Kidney (tissue), 14 donors: ENCODE results near the gene SLC15A1. TPM values are rescaled to one million over a fixed set of nuclear protein-coding genes. Genes with fewer than 3 reads are reported as not detected.
A peak's percentile ranks its signal among the peaks of the same experiment; 100 is the strongest.
"Not testable (repeated sequence)": the region's sequence is repeated elsewhere in the genome, so short reads cannot be mapped to it uniquely, and the experiment has no call there.

Experiments
- DNase-seq, 5 donors: peaks; one replicate each; pipeline ENCODE4 v3.0.0-alpha.2; 2013 to 2020
- FAIRE-seq: peaks from 2 replicates; lab custom pipeline; 2012; peaks lifted over from hg19 to GRCh38; lab: Jason Lieb, UNC
- H3K27ac ChIP-seq, 2 donors: one replicate each; pipeline ENCODE4 v1.7.0; 2013; ENCODE audit warnings: low read depth in 2 of 2, low read length in 2 of 2, inconsistent platforms in 1 of 2
- H3K27me3 ChIP-seq: one replicate; pipeline ENCODE4 v1.7.1; 2013; ENCODE audit warnings: low read length, inconsistent platforms; ENCODE audit not compliant: control insufficient read depth, insufficient read depth
- H3K36me3 ChIP-seq, 3 donors: one replicate each; pipeline versions ENCODE4 v1.7.0 to v1.7.1; 2013; ENCODE audit warnings: low read length in 3 of 3, control low read depth in 1 of 3, inconsistent platforms in 1 of 3; ENCODE audit not compliant: insufficient read depth in 3 of 3, control insufficient read depth in 2 of 3
- H3K4me1 ChIP-seq, 3 donors: one replicate each; pipeline versions ENCODE4 v1.7.0 to v1.7.1; 2013; ENCODE audit warnings: low read length in 3 of 3, inconsistent platforms in 1 of 3, low read depth in 1 of 3; ENCODE audit not compliant: control insufficient read depth in 2 of 3, insufficient read depth in 2 of 3
- H3K4me3 ChIP-seq, 3 donors: one replicate each; pipeline versions ENCODE4 v1.7.0 to v1.8.1; 2013; ENCODE audit warnings: low read length in 3 of 3, control low read depth in 1 of 3, inconsistent platforms in 1 of 3
- H3K9ac ChIP-seq, 3 donors: one replicate each; pipeline versions ENCODE4 v1.7.0 to v1.7.1; 2013; ENCODE audit warnings: low read length in 3 of 3, control low read depth in 1 of 3, inconsistent platforms in 1 of 3
- H3K9me3 ChIP-seq, 3 donors: one replicate each; pipeline versions ENCODE4 v1.7.0 to v1.7.1; 2013; ENCODE audit warnings: low read length in 3 of 3, control low read depth in 1 of 3, inconsistent platforms in 1 of 3; ENCODE audit not compliant: control insufficient read depth in 2 of 3, insufficient read depth in 1 of 3
- intact Hi-C: fragments of 100-400 bp; cut with DNase I; formaldehyde crosslinking; loops from one replicate; pipeline ENCODE4 v1.11.1; 2022
- polyA plus RNA-seq: library from polyadenylated mRNA; stranded (reverse); fragments of 350-450 nt; fragmentation: Illumina TruSeq; extraction: RNeasy Lipid Tissue Mini Kit (QIAGEN cat#74804); gene quantifications from one replicate; pipeline ENCODE4 v1.2.3, GENCODE V29; 2014; ENCODE audit warnings: low read depth, low replicate concordance; ENCODE audit not compliant: insufficient read depth
- total RNA-seq: library from RNA; stranded (reverse); fragmentation: NEBNext Ultra II Directional; extraction: Animal tissue kit (Norgen Biotek cat#: 25700); gene quantifications from one replicate; pipeline ENCODE4 v1.2.1, GENCODE V29; 2021
- TF ChIP-seq, protein P1 (sequence below): IDR thresholded peaks from 3 replicates; pipeline ENCODE4 v1.5.1; 2012; ENCODE audit warnings: mild to moderate bottlenecking, moderate library complexity, borderline replicate concordance; ENCODE audit not compliant: insufficient read depth; ENCODE audit errors: extremely low read depth
- donor health status: control.
- donor health status: control.
- donor health status: control.
- donor health status: control.
- donor health status: control.
- donor health status: DM: yes; HTN: yes; CAD: no.
- donor health status: Normal renal cell carcinoma (clear cell type).

Gene SLC15A1
- total and polyA plus RNA-seq, 2 donors from 2014 or later: 5.6 to 10.2 TPM

GRCh38 chr13:98641075-98641474 is 111.4 kb downstream of the SLC15A1 start:
- peak in 1 of 5 donors; percentile 2 for DNase-seq
- intact Hi-C loops: no loop called here

GRCh38 chr13:98639785-98640184 is 112.7 kb downstream of the SLC15A1 start:
- H3K36me3 ChIP-seq, H3K9me3 ChIP-seq, H3K27ac ChIP-seq, H3K4me1 ChIP-seq, intact Hi-C loops, FAIRE-seq, H3K4me3 ChIP-seq, H3K9ac ChIP-seq, H3K27me3 ChIP-seq, DNase-seq: not testable (repeated sequence)

More at GRCh38 chr13:98641075-98641474, 111.4 kb downstream of the SLC15A1 start:
- Histone ChIP-seq H3K9ac (no peak overlapping the region), H3K4me1 (no peaks in the 10 kb centered on the region), H3K36me3 (no peaks in the 10 kb centered on the region), H3K27me3 (no peaks in the 10 kb centered on the region), H3K27ac (no peak overlapping the region), H3K4me3 (no peak overlapping the region), H3K9me3 (no peaks in the 10 kb centered on the region)
- FAIRE-seq: no peak
- TF ChIP-seq, protein P1, sequence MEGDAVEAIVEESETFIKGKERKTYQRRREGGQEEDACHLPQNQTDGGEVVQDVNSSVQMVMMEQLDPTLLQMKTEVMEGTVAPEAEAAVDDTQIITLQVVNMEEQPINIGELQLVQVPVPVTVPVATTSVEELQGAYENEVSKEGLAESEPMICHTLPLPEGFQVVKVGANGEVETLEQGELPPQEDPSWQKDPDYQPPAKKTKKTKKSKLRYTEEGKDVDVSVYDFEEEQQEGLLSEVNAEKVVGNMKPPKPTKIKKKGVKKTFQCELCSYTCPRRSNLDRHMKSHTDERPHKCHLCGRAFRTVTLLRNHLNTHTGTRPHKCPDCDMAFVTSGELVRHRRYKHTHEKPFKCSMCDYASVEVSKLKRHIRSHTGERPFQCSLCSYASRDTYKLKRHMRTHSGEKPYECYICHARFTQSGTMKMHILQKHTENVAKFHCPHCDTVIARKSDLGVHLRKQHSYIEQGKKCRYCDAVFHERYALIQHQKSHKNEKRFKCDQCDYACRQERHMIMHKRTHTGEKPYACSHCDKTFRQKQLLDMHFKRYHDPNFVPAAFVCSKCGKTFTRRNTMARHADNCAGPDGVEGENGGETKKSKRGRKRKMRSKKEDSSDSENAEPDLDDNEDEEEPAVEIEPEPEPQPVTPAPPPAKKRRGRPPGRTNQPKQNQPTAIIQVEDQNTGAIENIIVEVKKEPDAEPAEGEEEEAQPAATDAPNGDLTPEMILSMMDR: no peak

DNA sequence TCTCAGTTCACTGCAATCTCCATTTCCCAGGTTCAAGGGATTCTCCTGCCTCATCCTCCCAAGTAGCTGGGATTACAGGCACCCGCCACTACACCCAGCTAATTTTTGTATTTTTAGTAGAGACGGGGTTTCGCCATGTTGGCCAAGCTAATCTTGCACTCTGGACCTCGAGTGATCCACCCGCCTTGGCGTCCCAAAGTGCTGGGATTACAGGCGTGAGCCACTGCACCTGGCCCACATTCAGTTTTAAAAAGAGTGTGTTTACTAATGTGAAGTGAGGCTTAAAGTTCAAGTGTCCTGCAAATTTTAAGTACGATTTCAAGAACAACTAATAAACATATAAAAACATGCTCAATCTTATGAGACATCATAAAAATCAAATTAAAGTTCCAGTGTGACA is 114.1 kb downstream of the SLC15A1 start:
- FAIRE-seq, H3K4me1 ChIP-seq, H3K4me3 ChIP-seq, H3K9ac ChIP-seq, H3K36me3 ChIP-seq, H3K27me3 ChIP-seq, H3K9me3 ChIP-seq, intact Hi-C loops, DNase-seq, H3K27ac ChIP-seq: not testable (repeated sequence)

Other genes starting within 250 kb of the SLC15A1 start
- gene STK24, start 175.6 kb downstream of the SLC15A1 start, total RNA-seq: 122 TPM
- gene STK24, start 175.6 kb downstream of the SLC15A1 start, polyA plus RNA-seq: 56.7 TPM
- 125 TPM for gene DOCK9, start 225.4 kb upstream of the SLC15A1 start, total RNA-seq
- 14.0 TPM for gene DOCK9, start 225.4 kb upstream of the SLC15A1 start, polyA plus RNA-seq